Measurements from ENCODE around the gene MROH7. TPM values are rescaled to one million over a fixed set of nuclear protein-coding genes. Genes with fewer than 3 reads are reported as not detected.

The MROH7 gene
- polyA plus RNA-seq, 4 donors: 1.9 to 13.4 (median 5.0) TPM

DNA sequence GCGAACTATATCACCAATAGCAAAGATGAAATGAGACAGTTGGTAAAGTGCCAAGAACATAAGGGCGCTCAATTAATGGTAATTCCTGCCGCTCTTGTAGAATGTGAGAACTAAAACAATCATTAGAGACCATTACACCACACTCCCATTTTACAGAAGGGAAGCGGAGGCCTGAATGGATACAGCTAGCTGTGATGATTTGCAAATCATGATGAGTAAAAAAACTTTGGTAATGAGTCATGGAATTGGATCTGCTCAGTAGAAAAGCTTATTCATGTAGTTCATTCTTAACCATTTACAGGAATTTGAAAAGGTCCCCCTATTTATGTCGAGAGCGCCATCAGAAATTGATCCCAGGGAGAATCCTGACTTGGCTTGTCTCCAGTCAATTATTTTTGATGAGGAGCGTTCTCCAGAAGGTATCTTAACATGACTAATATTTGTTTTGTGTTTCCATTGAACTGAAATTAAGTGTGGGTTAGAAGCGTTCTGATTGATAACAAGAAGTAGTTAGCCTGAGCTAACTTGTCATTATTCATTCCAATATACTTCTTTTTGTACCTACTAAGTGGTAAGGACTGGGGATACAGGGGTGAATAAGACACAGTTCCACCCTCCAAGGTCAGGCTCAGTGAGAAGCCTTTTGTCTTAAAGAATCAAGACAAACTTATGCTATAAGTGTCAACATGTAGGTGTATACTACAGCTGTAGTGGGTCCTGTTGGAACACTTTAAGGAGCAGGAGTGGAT, 74.9 kb downstream of the MROH7 start:
- no peak for DNase-seq (ENCODE audit: low read depth in 4 of 4, low spot score in 3 of 4)

DNA sequence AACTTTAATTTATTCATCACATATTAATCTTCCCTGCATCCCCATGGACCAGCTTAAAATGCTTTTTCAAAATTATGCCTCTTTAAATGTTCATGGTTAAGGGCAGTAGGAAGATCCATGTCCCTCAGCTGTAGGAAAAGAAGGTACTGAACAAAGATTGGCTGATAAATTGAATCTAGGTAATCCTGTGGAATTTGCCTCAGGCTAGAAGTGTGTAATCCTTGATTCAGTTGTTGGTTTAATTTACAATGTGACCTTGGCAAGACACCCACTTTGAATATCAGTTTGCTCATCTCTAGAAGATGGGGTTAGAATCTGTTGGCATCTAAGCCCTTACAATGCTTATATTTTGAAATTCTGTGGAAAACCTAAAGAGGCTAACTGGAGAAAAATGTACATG, 80.1 kb downstream of the MROH7 start:
- DNase-seq (ENCODE audit: low read depth in 4 of 4, low spot score in 3 of 4): no peak

DNA sequence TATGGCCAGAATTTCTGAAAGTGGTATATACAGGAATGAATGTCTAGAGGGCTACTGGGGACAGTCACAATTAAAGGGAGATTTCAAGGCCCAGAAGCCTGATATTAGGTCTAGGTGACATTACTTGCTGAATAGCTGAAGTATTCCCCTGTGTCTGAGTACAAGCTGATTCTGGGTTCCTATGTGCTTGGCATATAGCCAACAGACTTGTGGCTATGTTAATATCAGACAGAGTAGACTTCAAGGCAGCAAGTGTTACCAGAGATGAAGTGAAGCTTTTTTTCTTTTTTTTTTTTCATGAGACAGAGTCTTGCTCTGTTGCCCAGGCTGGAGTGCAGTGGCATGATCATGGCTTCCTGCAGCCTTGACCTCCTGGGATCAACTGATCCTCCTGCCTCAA, 82.4 kb downstream of the MROH7 start:
- no peak for DNase-seq (ENCODE audit: low read depth in 4 of 4, low spot score in 3 of 4)

DNA sequence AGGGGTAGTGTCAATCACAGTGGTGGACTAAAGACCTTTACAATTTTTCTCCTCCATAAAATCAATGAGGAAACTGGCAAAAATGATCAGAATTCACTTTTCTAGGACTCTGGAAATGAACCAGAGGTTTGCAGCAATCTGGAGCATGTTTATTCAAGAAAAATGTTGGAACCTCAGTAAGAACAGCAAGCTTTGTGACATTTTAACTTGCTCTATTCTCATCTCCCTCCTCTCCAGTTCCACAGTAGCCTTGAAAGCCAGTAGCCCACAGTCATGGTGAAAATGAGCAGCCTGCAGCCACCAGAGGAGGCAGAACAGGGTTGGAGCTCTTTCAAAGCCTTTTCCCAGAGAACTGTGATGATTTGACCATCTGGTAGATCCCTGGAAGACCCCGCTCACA, 83.2 kb downstream of the MROH7 start:
- DNase-seq (ENCODE audit: low read depth in 4 of 4, low spot score in 3 of 4): no peak

DNA sequence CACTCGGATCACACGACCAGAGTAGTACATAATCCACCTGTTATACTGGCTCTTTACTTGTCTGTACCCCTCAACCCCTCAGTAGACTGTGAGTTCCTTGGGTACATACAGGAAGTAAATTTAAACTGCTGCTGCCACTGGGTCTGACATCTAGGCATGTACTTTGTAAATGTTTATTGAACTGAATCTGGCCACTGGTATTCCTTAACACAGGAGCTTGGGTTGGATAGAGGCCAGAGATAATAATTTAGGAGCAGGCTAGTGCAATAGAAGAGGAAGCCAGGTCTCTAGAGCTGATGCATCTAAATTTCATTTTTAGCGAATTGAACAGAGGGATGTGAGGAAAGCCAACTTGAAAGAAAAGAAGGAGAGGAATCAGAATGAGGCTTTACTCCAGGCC, 86.4 kb downstream of the MROH7 start:
- no peak for DNase-seq (ENCODE audit: low read depth in 4 of 4, low spot score in 3 of 4)

DNA sequence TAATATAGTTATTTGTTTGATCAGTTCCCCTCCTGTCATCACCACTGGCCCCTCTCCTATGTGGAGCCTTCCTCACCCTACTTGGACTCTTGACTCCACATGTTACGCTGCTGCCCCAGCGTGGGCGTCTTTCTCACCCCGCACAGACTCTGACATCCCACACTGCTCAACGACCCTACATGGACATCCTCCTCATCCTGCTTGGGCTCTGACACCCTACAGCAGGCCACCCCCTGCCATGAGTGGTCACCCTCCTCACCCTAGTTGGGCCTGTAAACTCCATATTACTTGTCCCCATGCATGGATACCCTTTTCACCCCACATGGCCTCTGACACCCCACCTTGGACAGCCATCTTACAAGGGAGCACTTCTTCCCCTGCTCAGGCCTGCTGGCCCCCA, 95.1 kb downstream of the MROH7 start:
- no peak for DNase-seq (ENCODE audit: low read depth in 4 of 4, low spot score in 3 of 4)

DNA sequence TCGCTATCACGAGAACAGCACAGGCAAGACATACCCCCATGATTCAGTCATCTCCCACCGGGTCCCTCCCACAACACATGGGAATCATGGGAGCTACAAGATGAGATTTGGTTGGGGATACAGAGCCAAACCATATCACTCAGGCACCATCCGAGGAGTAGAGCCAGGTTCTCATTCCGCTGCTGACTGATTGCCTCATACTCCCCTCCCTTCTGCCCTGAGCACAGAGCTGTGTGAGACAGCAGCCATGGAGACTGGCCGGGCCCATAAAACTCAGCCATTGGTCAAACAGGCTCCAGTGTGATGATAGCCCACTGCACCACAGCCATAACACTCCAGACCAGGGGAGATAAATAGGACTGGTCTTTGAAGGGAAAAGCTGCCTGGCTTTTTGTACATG, 96.7 kb downstream of the MROH7 start:
- no peak for DNase-seq (ENCODE audit: low read depth in 4 of 4, low spot score in 3 of 4)

DNA sequence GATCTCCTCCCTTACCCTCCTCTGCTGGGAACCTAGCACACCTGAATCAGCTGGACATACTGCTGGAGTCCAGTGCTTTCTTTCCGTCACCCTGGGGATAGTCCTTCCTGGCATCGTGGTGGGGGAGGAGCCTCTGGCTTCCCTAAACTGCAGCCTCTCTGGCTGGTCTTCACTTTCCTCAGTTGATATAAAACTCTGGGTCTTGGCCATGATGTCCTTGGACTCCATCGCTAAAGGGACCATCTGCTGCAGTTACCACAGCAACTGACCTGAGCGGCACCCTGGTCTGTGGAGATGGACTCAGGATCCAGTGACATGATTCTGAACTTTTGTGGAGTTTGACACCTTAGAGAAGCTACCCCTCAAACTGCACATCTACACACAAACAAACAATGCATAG, 99.9 kb downstream of the MROH7 start:
- DNase-seq (ENCODE audit: low read depth in 4 of 4, low spot score in 3 of 4): no peak

DNA sequence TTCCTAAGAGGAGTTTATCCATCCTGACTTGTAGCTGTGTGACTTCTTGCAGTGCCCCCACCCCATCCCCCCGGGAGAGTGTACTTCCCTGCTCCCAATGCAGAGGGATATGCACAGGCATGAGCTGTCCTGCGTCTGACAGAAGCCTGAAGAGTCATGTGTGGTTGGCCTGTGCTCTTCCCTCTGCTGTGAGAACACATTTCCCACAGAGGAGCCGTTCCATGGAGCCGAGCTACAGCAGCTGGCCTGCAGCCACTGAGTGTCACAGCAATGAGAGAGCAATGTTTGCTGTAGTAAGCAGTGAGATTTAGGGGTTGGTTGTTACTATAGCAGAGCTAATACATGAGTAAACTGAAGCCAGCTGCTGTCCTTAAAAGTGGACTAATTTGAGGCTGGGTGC, 100.7 kb downstream of the MROH7 start:
- DNase-seq (ENCODE audit: low read depth in 4 of 4, low spot score in 3 of 4): no peak

DNA sequence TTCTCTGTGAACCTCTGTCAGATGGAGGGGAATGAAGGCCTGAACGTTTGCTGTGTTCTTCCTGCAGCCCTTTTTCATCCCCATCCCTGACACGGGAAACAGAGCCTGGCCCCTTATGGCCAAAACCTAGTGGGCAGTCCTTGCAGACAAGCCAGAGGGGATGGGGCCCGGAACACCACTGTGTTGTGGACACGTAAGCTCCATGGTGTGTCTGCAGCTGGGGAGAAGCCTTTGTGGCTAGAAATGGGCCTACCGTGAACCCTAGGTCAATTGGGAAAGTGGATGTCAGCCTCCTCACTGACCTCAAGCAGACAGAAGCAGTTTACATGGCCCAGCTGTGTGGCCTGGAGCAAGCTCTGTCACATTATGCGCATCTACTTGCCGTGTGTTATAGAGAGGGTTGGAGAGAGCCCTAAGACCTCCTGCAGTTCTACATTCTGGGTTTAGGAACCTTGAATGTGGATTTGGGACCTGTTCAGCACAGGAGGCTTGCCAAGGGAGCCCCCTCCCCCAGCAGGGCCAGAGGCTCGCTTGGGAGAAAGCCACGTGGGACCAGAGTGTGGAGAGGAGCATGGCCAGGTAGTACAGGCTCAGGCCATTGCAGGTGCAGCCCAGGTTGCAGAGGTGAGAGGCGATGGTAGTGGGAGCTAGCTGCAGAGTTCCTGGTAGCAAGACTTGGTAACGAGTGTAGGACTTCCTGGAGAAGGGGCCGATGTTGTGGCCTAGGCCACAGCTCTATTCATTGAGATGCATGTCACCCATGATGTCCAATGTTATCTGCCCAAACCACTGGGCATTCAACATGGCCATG, 102.0 kb downstream of the MROH7 start:
- no peak for DNase-seq (ENCODE audit: low read depth in 4 of 4, low spot score in 3 of 4)

DNA sequence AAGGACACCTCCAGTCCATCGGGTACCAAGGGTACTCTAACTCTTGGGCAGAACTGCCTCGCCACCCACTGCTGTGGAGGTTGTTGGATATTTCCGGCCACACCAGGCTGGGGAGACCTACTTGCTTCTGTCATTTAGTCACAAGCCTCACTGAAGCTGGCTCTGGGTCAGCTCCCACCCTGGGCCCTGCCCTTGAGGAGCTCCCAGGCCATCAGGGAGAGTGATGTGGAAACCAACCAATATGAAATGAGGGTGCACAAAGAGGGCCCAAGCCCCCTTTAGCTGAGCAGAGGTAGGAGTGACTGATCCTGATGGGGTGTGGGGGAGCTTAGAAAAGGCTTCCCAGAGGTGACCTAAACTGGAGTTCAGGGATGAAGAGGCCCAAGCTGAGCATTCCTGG, 103.1 kb downstream of the MROH7 start:
- no peak for DNase-seq (ENCODE audit: low read depth in 4 of 4, low spot score in 3 of 4)

DNA sequence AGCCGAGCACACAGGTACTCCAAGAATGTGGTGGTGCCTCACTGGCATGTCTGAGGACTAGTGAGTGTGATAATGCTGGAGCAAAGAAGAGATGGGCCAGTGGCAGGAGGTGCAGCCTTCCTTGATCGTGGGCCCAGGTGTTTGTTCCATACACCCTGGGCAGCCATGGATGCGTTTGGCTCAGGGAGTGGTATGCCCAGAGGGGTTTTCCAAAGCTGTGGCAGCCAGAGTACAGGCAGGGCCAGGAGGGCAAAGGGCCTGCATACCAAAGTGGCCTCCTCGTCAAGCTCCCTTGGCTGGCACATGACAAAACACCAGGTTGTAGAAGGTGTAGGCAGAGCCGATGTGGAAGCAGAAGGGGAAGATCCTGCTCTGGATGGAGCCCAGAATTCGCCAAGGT, 103.7 kb downstream of the MROH7 start:
- DNase-seq (ENCODE audit: low read depth in 4 of 4, low spot score in 3 of 4): no peak

DNA sequence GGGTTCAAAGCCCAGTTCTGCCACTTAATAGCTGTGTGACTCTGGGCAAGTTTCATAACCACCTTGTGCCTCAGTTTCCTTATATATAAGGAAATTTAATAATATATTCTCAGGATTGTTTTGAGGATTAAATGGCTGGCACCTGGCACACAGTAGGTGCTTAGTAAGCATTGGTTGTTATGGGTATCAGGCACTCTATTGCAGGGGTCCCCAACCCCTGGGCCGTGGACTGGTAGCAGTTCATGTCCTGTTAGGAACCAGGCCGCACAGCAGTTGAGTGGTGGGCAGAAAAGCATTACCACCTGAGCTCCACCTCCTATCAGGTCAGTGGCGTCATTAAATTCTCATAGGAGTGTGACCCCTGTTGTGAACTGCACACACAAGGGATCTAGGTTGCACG, 104.3 kb downstream of the MROH7 start:
- no peak for DNase-seq (ENCODE audit: low read depth in 4 of 4, low spot score in 3 of 4)

DNA sequence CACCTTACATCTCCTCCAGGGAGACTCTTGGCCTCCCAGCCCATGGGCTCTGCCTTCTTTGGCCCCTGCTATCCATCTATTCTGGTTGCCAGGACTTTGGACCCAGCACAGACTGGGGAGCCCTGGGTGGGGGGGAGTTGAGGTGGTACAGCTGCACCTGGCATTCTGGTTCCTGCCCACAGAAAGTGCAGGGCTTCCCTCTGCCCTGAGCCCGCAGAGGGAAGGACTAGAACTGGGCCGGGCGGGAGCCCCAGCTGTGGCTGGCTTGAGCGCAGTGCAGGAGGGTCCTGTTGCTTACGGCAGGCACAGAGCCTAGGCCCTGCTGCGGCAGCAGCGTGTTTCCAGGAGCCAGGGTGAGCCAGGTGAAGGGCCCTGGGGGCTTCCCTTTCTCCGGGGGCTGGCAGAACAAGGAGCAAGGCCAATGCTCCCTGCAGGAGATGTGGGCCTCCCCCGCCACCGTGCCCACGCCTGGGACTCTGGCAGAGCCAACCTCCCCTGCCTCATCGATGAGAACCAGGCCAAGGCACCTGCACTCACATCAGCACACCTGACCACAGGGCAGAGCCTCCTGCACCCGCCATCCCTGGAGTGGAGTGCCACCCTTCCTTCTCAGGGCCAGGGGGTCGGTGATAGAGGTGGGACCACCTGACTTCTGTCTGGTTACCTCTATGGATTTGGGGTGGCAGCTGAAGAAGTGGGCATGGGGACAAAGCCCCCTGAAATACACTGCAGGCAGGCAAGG, 106.7 kb downstream of the MROH7 start:
- no peak for DNase-seq (ENCODE audit: low read depth in 4 of 4, low spot score in 3 of 4)

DNA sequence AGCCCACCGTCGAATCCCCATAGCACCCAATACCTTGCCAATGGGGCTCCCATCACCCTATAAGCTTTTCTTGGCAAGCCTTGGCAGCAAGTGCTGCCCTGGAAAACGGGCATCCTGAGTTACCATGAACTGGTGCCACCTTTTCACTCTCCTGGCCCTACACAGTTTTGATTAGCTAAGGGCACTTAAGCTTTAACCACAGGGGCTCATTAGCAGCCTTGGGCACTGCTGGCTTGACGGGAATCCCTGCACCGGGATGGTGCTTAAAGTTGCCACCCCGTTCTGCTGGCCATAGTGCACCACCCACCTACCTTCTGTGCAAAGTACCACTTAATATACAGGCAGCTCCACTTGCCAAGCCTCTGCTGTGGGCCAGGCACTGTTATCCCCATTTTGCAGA, 109.0 kb downstream of the MROH7 start:
- no peak for DNase-seq (ENCODE audit: low read depth in 4 of 4, low spot score in 3 of 4)

DNA sequence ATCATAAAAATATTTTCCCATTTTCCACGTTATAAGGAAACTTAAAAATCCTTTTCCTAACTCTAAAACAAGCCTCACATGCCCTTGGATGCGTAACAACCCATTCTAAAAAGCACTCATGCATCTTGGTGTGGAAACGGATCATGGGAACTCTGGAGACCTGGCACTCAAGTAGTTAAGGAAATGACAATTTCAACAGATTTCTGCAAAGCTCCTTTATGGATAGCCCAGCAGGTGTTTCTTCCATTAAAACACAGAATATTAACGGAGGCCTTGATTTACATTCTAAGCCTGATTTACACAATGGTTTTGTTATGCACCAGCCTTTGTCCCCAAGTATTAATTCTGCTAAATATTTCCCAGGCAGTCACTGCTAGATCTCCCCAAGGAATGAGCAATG, 109.8 kb downstream of the MROH7 start:
- no peak for DNase-seq (ENCODE audit: low read depth in 4 of 4, low spot score in 3 of 4)

DNA sequence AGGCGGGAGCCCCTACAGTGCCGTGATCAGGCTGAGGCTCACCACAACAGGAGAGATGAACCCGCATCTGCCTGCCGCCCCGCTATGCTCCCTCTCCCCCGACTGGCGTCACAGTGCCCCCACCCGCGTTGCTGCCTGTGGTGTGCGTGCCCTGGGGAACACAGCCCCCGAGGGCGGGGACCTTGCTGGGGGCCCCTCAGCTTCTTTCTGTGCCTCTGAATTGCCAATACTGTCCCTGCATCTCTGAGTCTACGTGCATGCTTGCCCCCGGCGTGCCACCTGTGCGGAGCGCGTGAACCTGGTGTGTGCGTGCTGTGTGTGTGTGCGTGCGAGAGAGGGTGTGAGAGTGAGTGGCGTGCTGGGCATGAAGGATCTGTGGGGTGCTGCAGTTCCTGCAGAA, 112.5 kb downstream of the MROH7 start:
- DNase-seq (ENCODE audit: low read depth in 4 of 4, low spot score in 3 of 4): no peak

DNA sequence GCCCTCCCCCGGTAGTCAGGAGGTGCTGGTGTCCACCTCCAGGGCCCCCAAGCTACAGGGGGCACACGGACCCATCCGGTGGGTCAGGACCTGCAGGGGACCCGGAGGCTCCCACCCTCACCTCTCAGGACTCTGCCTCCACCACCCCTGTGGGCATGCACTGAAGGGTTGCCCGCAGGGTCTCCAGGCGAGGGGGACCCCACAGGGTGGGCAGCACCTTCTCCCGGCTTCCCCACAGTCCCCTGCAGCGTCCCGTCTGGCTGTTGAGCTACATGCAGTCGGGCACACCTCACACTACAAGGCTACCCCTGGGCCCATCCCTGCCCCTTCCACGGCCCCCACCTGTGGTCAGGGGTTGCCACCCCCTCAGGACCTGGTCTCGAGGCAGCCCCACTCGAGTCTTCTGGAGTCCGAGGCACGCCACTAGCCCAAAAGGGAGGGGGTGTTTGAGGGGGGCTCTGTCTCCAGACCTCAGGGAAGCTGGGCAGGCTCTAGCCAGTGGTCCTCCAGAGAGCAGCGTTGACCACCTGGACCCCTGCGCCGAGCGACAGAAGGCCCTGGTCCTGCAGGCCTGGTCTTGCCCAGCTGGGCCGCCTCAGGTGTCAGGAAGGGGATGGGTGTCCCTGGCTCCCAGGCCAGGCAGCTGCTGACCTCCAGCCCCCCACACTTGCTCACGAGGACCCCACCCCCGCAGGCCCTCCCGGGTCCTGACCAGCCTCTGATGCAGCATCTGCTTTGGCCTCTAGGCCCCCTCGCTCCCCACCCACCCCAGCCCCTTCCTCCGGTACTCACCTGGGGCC, 113.1 kb downstream of the MROH7 start:
- DNase-seq (ENCODE audit: low read depth in 4 of 4, low spot score in 3 of 4): no peak

DNA sequence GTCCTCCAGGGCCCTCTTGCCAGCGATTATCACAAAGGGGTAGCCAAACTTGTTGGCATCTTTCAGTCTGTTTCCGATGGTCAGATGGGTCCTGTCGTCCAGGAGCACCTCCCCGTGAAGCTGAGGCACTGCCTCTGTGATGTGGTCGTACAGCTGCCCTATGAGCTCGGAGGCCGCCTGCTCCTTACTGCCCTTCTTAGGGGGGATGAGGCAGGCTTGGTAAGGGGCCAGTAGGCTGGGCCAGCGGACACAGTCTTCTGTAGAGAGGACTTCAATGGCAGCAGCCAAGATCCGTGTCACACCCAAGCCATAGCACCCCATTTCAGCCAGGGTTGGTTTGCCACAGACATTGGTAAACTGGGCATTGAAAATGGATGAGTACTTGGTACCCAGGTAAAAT, 116.2 kb downstream of the MROH7 start:
- DNase-seq (ENCODE audit: low read depth in 4 of 4, low spot score in 3 of 4): no peak

DNA sequence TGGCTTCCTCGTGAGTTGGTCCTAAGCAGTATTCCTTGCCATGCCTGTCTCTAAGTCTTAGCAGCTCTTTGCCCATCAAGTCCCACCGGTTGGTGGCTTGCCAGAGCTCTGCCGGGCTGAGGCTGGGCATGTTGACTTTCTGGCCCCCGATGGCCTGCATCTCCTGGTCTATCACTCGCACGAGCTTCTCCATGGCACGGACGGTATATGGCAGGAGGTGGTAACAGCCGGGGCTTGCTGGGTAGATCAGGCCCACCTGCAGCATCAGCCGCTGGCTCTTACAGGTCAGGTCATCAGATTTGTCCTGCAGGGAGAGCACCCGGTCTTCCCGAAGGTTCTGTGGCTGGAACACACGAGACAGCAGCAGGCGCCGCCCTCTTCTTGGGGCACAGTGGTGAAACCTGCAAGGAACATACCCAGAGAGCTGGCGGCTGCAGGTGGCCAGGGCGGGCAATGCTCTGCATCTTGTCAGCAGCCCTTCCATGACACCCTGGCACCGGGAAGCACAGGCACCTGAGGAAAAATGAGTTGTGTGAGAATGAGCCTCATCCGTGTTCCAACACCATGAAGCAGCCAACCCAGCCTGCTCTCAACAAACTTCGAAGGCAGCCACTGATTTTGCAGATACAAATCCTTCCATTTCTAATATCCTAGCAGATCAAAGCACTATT, 117.2 kb downstream of the MROH7 start:
- DNase-seq (ENCODE audit: low read depth in 4 of 4, low spot score in 3 of 4): no peak
